HEK293 (cell line): ENCODE data around the gene GGT5.

Experiments used
- CTCF ChIA-PET: fragments of 350-600 bp; formaldehyde crosslinking; extraction: SDS; loops from one replicate; lab custom pipeline; 2021; ENCODE audit warnings: antibody characterized with exemption; lab: Yijun Ruan, JAX
- POLR2A ChIA-PET: fragments of 300-600 bp; formaldehyde crosslinking; extraction: SDS; loops from one replicate; lab custom pipeline; 2020; ENCODE audit warnings: antibody characterized with exemption, inconsistent platforms; lab: Yijun Ruan, JAX
- H3K27ac ChIP-seq: fragments of 200-500 bp; sonication (Bioruptor generic); 2 replicates; pipeline ENCODE4 v1.5.1; 2014; ENCODE audit warnings: low read depth, low read length, control low read depth, inconsistent platforms; ENCODE audit errors: extremely low read depth
- H3K36me3 ChIP-seq, 2 experiments: fragments of 200-500 bp in 1 of 2; sonication (Bioruptor generic) in 1 of 2; 1 replicate in 1 of 2; 2 replicates in 1 of 2; pipeline ENCODE4 v1.5.1; 2014 to 2017; ENCODE audit warnings: inconsistent platforms in 2 of 2, low read length in 2 of 2; ENCODE audit not compliant: control insufficient read depth in 2 of 2, insufficient read depth in 1 of 2
- H3K4me1 ChIP-seq: fragments of 200-500 bp; sonication (Bioruptor generic); 2 replicates; pipeline ENCODE4 v1.5.1; 2014; ENCODE audit warnings: mild to moderate bottlenecking, low read length, inconsistent platforms; ENCODE audit not compliant: control insufficient read depth, insufficient read depth
- H3K4me3 ChIP-seq: 2 replicates; pipeline ENCODE4 v1.5.1; 2011; ENCODE audit warnings: low read depth, mild to moderate bottlenecking, control low read depth, low read length, moderate library complexity
- H3K9me3 ChIP-seq: fragments of 200-500 bp; sonication (Bioruptor generic); 2 replicates; pipeline ENCODE4 v1.5.1; 2014; ENCODE audit warnings: low read depth, low read length, inconsistent platforms; ENCODE audit not compliant: control insufficient read depth, insufficient read depth
- PRDM2 ChIP-seq: fragments of 450-650 bp; formaldehyde crosslinking; IDR thresholded peaks from 2 replicates; pipeline ENCODE4 v1.5.1; 2016; ENCODE audit warnings: missing biosample characterization, missing genetic modification characterization, borderline replicate concordance
- WT1 ChIP-seq: fragments of 450-650 bp; formaldehyde crosslinking; IDR thresholded peaks from 2 replicates; pipeline ENCODE4 v1.5.1; 2016; ENCODE audit warnings: missing biosample characterization, missing genetic modification characterization
- ZBTB1 ChIP-seq: fragments of 450-650 bp; formaldehyde crosslinking; IDR thresholded peaks from 2 replicates; pipeline ENCODE4 v1.5.1; 2016; ENCODE audit warnings: missing biosample characterization, missing genetic modification characterization
- ZBTB20 ChIP-seq: fragments of 450-650 bp; formaldehyde crosslinking; IDR thresholded peaks from 2 replicates; pipeline ENCODE4 v1.5.1; 2016; ENCODE audit warnings: missing biosample characterization, missing genetic modification characterization
- ZBTB6 ChIP-seq: fragments of 450-650 bp; formaldehyde crosslinking; IDR thresholded peaks from 2 replicates; pipeline ENCODE4 v1.5.1; 2017; ENCODE audit warnings: missing biosample characterization, missing genetic modification characterization
- ZBTB7A ChIP-seq: fragments of 450-650 bp; formaldehyde crosslinking; IDR thresholded peaks from 2 replicates; pipeline ENCODE4 v1.5.1; 2016; ENCODE audit warnings: low read depth, missing biosample characterization, missing genetic modification characterization
- ZFHX2 ChIP-seq: fragments of 450-650 bp; formaldehyde crosslinking; conservative IDR thresholded peaks from 2 replicates; pipeline ENCODE4 v1.5.1; 2016; ENCODE audit warnings: missing biosample characterization, missing genetic modification characterization
- ZNF146 ChIP-seq: fragments of 450-650 bp; formaldehyde crosslinking; IDR thresholded peaks from 2 replicates; pipeline ENCODE4 v1.5.1; 2016; ENCODE audit warnings: missing biosample characterization, missing genetic modification characterization
- ZNF335 ChIP-seq: fragments of 450-650 bp; formaldehyde crosslinking; conservative IDR thresholded peaks from 2 replicates; pipeline ENCODE4 v1.5.1; 2016; ENCODE audit warnings: missing biosample characterization, missing genetic modification characterization
- ZNF341 ChIP-seq: fragments of 450-650 bp; formaldehyde crosslinking; IDR thresholded peaks from 2 replicates; pipeline ENCODE4; 2016; ENCODE audit warnings: low read depth, missing biosample characterization, missing genetic modification characterization
- ZNF362 ChIP-seq: fragments of 450-650 bp; formaldehyde crosslinking; IDR thresholded peaks from 2 replicates; pipeline ENCODE4 v1.5.1; 2016; ENCODE audit warnings: missing biosample characterization, missing genetic modification characterization
- ZNF548 ChIP-seq: fragments of 450-650 bp; formaldehyde crosslinking; IDR thresholded peaks from 2 replicates; pipeline ENCODE4 v1.5.1; 2016; ENCODE audit warnings: missing biosample characterization, missing genetic modification characterization
- ZNF704 ChIP-seq: fragments of 450-650 bp; formaldehyde crosslinking; IDR thresholded peaks from 2 replicates; pipeline ENCODE4 v1.5.1; 2016; ENCODE audit warnings: missing biosample characterization, missing genetic modification characterization
- ZNF76 ChIP-seq: fragments of 450-650 bp; formaldehyde crosslinking; IDR thresholded peaks from 2 replicates; pipeline ENCODE4; 2016; ENCODE audit warnings: low read depth, missing biosample characterization, missing genetic modification characterization, borderline replicate concordance
- ZSCAN23 ChIP-seq: fragments of 450-650 bp; formaldehyde crosslinking; IDR thresholded peaks from 2 replicates; pipeline ENCODE4 v1.5.1; 2016; ENCODE audit warnings: missing biosample characterization, missing genetic modification characterization
- ZSCAN4 ChIP-seq: fragments of 450-650 bp; formaldehyde crosslinking; IDR thresholded peaks from 2 replicates; pipeline ENCODE4 v1.5.1; 2017; ENCODE audit warnings: missing biosample characterization, missing genetic modification characterization
- TF ChIP-seq, protein P1 (sequence below): fragments of 450-650 bp; formaldehyde crosslinking; IDR thresholded peaks from 2 replicates; pipeline ENCODE4 v1.5.1; 2017; ENCODE audit warnings: missing biosample characterization, missing genetic modification characterization
- TF ChIP-seq, protein P2 (sequence below): fragments of 450-650 bp; IDR thresholded peaks from 2 replicates; pipeline ENCODE4 v1.5.1; 2018; ENCODE audit warnings: missing biosample characterization, missing genetic modification characterization

Gene GGT5

GRCh38 chr22:24232124-24232523 lies 12.8 kb downstream of the GGT5 start:
- H3K4me3 ChIP-seq: no peak overlapping the region
- H3K9me3 ChIP-seq: no peaks in the 10 kb centered on the region
- H3K4me1 ChIP-seq: no peaks in the 10 kb centered on the region
- H3K36me3 ChIP-seq: no peaks in the 10 kb centered on the region
- CTCF ChIA-PET: interaction anchor here (0.9 to 1.6 kb wide), 4 partner anchors 9 to 15 kb away, joined by 3 to 5 read pairs (median 4); no protein-coding TSS in a partner anchor
- H3K27ac ChIP-seq: no peak overlapping the region
- TF ChIP-seq ZNF548: no peak
- TF ChIP-seq ZBTB6 (tag by site-specific recombination): no peak
- no peak for TF ChIP-seq PRDM2 (tag by site-specific recombination)
- no peak for TF ChIP-seq WT1 (tag by site-specific recombination)
- TF ChIP-seq ZFHX2: no peak
- no peak for TF ChIP-seq ZBTB1
- no peak for TF ChIP-seq ZNF362 (tag by site-specific recombination)
- TF ChIP-seq ZBTB20 (tag by site-specific recombination): no peak
- no peak for TF ChIP-seq ZBTB7A
- no peak for TF ChIP-seq ZNF704 (tag by site-specific recombination)
- TF ChIP-seq ZNF335: no peak
- TF ChIP-seq ZNF146 (tag by site-specific recombination): no peak
- TF ChIP-seq ZNF341 (tag by site-specific recombination): no peak
- no peak for TF ChIP-seq ZSCAN4
- TF ChIP-seq ZNF76: no peak
- TF ChIP-seq, protein P1, sequence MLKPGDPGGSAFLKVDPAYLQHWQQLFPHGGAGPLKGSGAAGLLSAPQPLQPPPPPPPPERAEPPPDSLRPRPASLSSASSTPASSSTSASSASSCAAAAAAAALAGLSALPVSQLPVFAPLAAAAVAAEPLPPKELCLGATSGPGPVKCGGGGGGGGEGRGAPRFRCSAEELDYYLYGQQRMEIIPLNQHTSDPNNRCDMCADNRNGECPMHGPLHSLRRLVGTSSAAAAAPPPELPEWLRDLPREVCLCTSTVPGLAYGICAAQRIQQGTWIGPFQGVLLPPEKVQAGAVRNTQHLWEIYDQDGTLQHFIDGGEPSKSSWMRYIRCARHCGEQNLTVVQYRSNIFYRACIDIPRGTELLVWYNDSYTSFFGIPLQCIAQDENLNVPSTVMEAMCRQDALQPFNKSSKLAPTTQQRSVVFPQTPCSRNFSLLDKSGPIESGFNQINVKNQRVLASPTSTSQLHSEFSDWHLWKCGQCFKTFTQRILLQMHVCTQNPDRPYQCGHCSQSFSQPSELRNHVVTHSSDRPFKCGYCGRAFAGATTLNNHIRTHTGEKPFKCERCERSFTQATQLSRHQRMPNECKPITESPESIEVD (tag by site-specific recombination): no peak
- TF ChIP-seq, protein P2, sequence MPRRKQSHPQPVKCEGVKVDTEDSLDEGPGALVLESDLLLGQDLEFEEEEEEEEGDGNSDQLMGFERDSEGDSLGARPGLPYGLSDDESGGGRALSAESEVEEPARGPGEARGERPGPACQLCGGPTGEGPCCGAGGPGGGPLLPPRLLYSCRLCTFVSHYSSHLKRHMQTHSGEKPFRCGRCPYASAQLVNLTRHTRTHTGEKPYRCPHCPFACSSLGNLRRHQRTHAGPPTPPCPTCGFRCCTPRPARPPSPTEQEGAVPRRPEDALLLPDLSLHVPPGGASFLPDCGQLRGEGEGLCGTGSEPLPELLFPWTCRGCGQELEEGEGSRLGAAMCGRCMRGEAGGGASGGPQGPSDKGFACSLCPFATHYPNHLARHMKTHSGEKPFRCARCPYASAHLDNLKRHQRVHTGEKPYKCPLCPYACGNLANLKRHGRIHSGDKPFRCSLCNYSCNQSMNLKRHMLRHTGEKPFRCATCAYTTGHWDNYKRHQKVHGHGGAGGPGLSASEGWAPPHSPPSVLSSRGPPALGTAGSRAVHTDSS: no peak
- TF ChIP-seq ZSCAN23 (tag by site-specific recombination): no peak
- POLR2A ChIA-PET: interaction anchor here (0.5 to 0.6 kb wide), 2 partner anchors 180 to 1066 kb away, joined by 3 to 5 read pairs; no protein-coding TSS in a partner anchor
